HG03025 (cell line): ENCODE measurements around the gene FOXN1.
"Not testable (repeated sequence)": the region's sequence is repeated elsewhere in the genome, so short reads cannot be mapped to it uniquely, and the experiment has no call there.

ENCODE experiments used
- ATAC-seq: cut with Tn5 transposase; IDR thresholded peaks from one replicate; pipeline ENCODE4 v1.9.1; 2021; ENCODE audit warnings: mild to moderate bottlenecking, moderate library complexity; ENCODE audit not compliant: unreplicated experiment, low FRiP score

The FOXN1 gene

GRCh38 chr17:28570716-28571360 lies 64.7 kb downstream of the FOXN1 start:
- peak; percentile 25 for ATAC-seq

GRCh38 chr17:28571361-28572122 lies 65.4 kb downstream of the FOXN1 start, which contains the start of gene PIGS:
TSS of gene PIGS (minus strand) at chr17:28571524. CDS start at chr17:28571496, 28 bp downstream.
- peak; percentile 85 for ATAC-seq

DNA sequence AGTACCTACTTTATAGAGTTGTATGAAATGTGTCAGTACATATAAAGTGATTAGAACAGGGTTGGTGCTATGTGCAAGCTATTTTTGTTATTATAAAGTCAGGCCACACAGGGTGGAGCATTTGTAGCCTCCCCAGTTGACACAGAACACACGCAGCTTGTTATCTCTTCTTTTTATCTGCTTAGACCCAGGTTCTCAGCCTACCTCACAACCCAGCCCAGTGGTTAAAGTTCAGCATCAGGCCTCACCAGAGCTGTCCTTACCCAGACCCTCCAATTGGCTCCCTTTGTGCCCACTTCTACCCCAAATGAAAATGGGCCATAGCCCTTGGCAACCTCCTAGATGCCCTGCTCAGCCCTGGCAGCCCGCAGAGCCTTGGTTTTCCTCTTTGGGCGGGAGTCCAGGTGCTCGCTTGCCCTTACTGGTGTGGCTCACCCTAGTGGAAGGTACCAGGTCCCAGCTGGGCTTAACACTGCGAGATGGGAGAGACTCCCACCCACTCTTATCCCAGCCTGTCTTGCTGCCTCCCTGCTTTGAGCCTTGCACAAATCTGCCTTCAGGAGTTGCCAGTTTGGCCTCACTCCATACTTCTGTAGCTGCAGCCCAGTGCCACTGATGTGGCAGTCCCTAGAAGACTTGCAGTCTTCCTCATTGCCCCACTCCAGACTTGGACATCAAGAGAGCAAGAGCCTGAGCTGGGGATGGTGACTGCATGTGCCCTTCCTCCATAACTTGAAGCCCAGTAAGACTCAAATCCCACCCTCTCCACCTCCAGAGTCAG lies 66.3 kb downstream of the FOXN1 start:
- ATAC-seq: no peak

DNA sequence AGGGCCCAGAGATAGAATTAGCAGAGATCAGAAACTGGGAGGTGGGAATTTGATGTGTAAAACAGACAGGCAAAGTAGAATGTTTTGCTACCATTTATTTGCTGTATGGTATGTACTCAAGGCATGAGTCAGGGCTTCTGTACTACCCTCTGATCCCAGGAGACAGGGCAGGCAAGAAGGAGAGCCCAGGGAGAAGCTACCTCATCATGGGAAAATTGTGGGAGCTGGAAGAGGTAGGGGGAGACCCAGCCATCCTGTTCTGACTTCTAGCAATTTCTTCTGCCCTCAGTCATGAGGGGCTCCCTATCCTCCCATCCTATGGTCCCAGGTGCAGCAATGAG lies 66.9 kb downstream of the FOXN1 start:
- ATAC-seq: no peak

- no peak for ATAC-seq
Measured at GRCh38 chr17:28573521-28573920, 67.4 kb downstream of the FOXN1 start.

- no peak for ATAC-seq
Measured at GRCh38 chr17:28573966-28574480, 67.9 kb downstream of the FOXN1 start.

GRCh38 chr17:28574526-28574925 lies 68.4 kb downstream of the FOXN1 start:
- no peak for ATAC-seq

DNA sequence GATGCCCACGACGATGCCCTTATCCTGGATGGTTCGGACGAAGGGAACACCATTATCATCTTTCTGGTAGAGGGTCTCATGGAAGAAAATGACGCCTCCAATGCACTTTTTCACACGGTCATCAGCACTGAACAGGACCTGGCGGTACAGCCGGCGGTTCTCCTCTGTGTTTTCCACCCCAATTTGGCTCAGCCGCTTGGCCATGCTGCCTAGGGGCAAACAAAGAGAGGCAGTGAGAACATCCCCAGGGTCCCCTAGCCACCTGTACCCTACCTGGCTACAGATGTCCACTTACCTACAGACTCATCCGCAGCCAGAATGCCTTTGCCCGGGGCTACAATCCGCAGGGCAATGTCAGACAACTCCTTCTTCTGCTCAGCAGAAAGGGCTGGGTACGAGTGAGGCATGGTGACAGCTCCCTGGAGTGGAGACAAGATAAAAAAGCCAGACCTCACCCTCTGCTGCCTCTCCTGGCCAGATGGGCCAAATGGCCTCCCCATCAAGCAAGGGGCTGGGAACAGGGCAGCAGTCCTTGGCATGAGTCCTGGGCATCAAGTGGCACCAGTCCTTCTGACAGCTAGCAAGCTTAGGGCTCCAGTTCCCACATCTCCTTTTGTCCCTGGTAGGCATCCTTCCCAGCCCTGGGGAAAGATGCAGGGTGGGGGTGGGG lies 69.1 kb downstream of the FOXN1 start:
- ATAC-seq: no peak

- not testable (repeated sequence) for ATAC-seq
Measured at GRCh38 chr17:28576016-28576415, 69.9 kb downstream of the FOXN1 start.

- peak; percentile 68 for ATAC-seq
Measured at GRCh38 chr17:28576758-28577465, 70.8 kb downstream of the FOXN1 start, which contains the start of gene ALDOC. TSS of gene ALDOC (minus strand) at chr17:28576895. CDS start at chr17:28575532, 1,363 bp downstream.

DNA sequence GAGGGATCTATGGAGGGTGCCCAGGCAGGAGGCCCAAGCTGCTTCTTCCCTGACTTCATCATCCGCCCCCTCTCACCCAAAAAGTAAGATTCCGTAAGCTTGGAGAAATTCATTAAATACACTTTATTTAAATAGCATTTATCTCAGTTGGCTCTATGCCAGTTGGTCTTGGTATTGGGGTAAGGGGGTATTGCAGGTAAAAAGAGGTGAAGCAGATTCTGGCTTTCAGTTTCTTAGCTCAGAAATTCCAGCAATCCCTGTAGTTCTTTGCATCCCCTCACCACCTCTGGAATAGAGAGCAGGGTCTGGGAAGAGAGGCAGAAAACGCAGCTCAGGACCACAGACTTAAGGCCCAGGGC lies 71.3 kb downstream of the FOXN1 start:
- ATAC-seq: no peak

DNA sequence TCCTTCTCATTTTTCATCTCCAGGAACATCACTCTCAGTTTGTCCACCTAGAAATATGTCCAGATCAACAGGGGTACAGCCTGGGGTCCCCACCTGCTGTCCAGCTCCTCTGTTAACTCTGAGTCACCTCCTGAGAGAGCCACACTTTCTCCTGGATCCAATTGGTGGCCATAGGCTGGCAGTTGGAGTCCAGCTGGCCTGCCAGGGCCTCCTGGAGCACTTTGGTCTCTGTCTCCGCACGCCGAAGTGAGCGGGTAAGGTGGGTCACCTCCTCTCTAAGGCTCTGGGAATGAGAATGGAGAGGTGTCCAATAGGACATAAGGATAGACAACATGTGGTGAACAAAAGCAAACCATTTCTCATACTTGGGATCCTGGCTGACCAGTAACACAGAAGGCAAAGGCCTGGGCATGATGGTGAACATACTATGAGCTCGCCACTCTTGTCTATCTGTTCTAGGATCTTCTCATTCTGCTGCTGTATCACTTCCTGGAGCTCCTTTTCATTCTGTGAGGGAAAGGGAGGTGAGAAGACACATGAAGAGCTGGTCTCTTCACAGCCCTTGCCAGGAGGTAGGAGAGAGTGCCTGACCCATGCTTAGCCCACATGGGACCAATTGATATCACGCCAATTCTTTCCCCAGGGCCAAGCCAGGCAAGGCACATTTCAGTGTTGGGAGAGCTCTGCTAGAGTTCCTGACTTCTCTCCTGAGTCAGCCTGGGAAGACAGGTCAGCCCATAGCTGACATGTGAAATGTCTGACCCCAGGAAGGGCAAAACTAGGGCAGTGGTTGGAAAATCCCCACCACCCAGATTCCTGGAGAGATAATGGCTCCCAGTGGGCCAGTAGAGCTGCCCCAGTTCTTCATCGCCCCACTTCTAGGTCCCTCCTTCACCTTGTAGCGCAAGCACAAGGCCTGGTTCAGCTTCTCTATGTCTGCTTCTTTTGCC lies 72.4 kb downstream of the FOXN1 start:
- no peak for ATAC-seq

DNA sequence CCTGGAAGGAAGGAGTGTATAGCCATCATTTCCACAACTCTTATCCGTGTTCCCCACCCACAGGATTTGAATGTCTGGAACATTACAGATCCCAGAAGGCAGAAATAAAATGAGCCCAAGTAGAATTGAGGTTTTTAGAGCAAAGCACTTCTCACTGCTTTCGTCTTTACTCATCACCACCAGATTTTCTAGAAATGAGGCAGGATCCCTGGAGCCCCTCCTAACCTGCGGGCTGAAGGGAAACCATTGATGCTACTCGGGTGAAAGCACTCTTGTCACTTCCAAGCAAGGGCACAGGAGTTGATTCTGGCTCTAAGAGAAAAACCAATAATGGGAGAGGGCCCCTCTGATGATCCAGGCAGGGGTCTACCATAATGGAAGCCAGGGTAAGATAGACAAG lies 73.4 kb downstream of the FOXN1 start:
- ATAC-seq: no peak

- no peak for ATAC-seq
Measured at GRCh38 chr17:28580959-28581358, 74.8 kb downstream of the FOXN1 start.

DNA sequence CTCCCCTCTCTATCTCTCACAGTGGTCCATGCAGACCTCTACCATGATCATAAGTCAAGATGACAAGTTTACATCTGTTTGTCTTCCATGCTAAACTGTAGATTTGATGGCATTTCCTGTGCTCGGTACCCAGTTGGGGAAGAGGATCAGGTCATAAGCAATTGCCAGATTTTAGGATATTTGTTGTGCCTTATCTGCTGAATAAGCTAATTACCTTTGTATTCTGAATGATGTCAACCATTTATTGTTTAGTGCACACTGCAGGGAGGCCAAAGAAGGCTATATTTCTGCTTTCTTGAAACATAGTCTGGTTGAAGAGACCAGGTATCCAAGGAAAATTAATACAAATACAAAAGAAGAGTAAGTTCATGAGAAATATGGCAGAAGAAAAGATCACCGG lies 76.4 kb downstream of the FOXN1 start:
- no peak for ATAC-seq

GRCh38 chr17:28584434-28584833 lies 78.3 kb downstream of the FOXN1 start:
- no peak for ATAC-seq

DNA sequence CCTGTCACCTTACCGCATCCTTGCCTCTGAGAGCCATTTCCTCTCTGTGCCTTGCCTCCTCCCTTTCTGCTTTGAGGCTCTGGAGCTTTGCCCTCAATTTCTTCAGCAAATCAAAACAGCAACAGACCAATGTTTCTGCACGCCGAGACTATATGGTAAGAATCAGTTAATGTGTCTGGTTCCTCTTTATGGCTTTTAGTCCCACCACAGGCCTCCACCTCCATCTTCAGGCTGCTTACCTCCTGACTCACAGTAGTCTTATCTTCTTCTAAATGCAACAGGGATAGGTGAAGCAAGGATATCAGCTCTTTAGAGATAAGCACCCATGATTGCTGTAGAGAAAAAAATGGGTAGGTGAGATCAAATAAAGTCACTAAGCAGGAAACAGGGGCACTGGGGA lies 79.7 kb downstream of the FOXN1 start:
- no peak for ATAC-seq
